HG03025 (cell line): ENCODE data around the gene MUC15.

Experiments used
- ATAC-seq: cut with Tn5 transposase; IDR thresholded peaks from one replicate; pipeline ENCODE4 v1.9.1; 2021; ENCODE audit warnings: mild to moderate bottlenecking, moderate library complexity; ENCODE audit not compliant: unreplicated experiment, low FRiP score

MUC15 gene

GRCh38 chr11:26578998-26579661 is 7.1 kb upstream of the MUC15 start:
- ATAC-seq: no peak

DNA sequence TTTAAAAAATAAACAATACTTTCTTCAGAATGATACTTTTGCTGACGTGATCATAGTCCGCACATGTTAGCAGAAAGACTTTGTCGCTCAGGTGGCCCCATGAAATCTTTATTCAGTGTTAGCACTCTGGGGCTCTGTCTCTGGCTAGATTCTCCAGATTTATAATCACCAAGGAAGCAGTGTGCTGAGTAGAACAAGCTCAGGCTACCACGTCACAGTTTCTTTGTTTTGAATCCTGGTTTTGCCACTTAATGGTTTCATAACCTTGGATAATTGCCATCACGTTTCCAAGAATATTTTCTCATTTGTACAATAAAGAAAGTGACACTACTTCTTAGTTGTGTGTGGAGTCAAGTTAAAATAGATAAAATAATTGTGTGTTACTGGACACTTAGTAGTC is 3.9 kb upstream of the MUC15 start:
- ATAC-seq: no peak

DNA sequence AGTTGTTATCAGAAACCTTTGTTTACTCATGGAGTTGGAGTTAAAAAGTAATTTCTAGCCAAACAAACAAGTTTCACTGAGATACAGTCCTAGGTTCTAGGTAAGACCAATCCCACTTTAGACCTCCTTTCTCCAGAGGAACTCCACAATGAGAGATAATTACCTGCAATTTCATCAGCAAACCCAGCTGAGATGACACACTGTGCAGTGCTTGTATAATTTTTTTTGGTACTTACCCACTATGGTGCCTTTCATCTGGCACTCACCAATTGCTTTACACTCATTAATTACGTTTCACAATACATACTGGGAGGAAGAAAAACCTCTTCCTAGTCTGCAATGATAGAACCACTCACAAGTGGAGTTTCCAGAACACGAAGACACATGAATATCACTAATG is 1.8 kb upstream of the MUC15 start:
- ATAC-seq: no peak

GRCh38 chr11:26572770-26573402 is 823 bp upstream of the MUC15 start:
- ATAC-seq: no peak

DNA sequence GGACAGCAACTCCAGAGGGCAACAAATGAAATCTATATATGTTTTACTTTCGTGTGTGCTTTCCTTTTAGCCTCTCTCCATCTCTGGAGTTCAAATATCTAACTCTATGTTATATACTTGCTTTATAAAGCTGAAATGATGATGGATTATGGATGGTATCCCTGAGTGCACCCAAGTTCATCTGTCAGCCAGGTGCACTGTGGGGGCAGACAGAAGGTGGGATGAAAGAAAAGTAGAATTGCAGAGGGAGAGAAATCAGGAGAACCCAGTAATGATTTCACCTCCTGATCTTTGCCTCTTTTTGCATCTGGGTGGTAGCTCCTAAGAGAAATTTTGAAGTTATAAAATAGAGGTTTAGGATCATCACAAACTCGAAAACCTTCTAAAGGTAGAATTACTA is 2.4 kb downstream of the MUC15 start:
- no peak for ATAC-seq

- ATAC-seq: no peak
Measured at GRCh38 chr11:26558190-26558589, 13.9 kb downstream of the MUC15 start.

DNA sequence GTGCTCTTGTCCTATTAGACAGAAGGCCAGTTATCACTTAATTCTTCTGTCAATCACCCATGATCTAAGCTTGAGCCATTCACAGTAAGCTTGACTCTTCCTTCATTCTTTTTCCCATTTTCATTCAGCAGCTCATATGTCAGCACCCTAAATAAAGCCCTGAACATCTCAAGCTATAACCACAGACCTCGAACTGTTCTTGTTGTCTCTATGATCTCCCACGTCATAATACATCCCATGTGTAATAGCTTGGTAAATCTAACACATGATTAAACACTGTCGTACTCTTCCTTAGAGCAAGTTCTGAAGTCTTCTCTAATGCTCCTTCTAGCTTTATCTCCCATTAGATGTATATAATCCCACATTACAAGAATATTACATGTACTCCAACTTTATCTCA is 14.4 kb downstream of the MUC15 start:
- ATAC-seq: no peak

DNA sequence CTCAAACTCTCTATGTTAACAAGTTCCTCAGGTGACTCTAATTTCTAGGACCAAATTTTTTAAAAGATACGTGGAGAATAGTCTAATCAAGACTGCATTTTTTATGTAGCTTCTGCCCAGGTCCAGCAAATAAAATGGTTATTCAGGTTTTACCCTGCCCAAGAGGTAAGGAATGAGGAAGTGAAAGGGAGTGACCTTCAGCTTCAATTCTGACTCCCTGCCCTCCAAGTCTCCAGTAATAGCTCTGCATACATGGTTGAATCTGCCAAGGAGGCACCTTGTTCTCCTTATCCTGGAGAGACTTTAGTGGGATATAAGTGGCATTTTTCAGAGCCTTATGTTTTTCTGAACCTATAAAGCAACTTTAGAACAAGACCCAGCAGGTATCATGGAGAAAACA is 15.5 kb downstream of the MUC15 start:
- no peak for ATAC-seq

DNA sequence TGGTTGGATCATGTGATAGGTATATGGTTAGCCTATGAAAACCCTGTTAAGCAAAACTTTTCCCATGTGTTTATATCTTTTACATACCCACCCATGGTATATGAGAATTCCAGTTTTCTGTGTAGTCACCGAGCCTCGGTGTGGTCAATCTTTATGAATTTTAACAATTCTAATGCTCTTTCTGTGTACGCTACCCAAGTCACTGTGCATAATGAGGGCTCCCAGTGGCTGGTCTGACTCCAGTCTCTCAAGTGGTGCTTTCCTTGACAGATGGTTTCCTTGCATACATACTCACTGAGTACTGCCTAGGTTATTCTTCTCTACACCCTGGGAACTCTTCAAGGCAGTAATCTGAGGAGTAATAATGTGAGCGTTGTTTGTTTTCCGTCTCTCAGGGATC is 17.6 kb downstream of the MUC15 start:
- no peak for ATAC-seq

DNA sequence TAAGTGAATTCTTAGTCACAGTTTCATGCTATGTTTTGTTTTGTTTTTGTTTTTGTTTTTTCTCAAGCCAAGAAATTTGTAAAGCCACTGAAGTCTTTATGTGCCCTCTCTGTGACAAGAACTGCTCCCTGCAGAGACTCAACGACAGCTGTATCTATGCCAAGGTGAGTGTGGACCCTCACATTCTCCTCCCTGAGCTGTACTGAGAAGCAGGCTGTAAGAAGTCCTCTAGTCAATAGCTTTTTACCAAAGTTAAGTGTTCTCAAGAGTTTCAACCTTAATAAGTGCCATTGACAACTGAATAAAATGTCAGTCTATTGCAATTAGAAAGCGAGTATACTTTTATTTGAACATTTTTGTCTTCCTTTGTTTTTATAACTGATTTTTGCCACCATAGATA is 18.9 kb downstream of the MUC15 start:
- no peak for ATAC-seq

- ATAC-seq: no peak
Measured at GRCh38 chr11:26551186-26551801, 20.8 kb downstream of the MUC15 start.

GRCh38 chr11:26550022-26550421 is 22.0 kb downstream of the MUC15 start:
- no peak for ATAC-seq

GRCh38 chr11:26549176-26549575 is 22.9 kb downstream of the MUC15 start:
- no peak for ATAC-seq

DNA sequence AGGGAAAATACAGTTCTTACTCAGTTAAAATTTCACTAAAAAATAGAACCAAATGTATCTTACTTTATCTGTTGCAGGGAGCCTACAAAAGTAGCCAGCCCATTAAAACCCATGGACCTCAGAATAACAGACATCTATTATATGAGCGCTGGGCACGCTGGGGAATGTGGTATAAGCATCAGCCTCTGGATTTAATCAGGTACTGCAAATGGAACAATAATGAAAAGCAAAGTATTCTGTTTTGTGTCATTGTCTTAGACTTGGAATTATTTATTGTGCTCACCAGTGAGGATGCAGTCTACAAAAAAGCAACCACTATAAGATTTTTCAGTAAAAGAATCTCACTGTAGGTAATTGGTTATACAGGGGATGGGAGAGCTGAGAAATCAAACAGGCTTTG is 30.2 kb downstream of the MUC15 start:
- ATAC-seq: no peak

DNA sequence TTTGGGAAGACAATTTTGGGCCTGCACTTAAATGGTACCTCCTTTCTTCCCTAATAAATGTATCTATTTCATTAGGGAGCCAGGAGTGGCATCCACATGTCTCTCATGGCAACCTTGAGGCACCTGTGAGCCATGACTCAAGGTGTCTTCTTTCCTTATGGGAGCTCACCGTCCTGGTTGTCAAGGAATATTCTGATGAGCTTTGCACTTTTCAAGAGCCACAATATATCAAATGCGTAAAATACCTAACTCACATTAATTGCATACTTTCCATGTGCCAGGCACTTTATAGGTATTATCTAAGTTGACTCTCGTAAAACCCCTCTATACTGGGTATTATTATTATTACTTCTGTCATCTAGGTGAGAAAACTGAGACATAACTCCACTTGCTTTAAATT is 32.5 kb downstream of the MUC15 start:
- no peak for ATAC-seq

DNA sequence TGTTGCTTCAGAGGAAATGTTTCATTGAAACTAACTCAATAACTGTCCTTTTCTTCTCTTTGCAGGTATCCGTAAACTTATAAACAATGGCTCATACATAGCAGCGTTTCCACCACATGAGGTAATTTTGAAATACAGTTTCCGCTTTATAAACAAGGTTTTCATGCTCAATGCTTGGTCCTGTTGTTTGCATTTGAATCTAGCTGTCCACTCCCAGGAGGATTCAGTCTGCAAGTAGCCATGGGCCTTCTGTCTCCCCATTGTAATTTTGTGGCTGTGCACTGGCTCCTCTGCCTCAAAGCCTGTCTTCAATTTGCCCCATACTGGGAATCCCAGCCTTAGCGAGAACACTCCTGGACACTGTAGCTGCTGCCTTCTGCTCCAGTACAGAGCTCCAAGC is 34.7 kb downstream of the MUC15 start:
- no peak for ATAC-seq

DNA sequence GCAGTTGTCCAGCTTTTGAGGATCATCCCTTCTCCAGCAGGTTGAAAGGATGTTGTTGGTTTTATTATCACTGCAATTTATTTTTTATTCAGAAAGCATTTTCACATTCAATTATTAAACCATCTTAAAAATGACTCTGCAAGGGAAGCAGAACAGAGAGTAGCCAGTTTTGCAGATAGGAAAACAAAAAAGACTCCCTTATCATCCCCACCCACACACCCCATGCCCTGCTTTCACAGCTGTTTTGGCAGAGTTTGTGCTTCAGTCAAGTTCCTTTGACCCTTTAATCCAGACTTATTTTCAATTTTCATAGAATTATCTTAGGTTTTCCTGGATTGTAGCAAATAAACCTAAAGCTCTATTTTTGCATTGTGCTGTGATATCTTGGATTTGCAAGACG is 44.4 kb downstream of the MUC15 start:
- no peak for ATAC-seq

DNA sequence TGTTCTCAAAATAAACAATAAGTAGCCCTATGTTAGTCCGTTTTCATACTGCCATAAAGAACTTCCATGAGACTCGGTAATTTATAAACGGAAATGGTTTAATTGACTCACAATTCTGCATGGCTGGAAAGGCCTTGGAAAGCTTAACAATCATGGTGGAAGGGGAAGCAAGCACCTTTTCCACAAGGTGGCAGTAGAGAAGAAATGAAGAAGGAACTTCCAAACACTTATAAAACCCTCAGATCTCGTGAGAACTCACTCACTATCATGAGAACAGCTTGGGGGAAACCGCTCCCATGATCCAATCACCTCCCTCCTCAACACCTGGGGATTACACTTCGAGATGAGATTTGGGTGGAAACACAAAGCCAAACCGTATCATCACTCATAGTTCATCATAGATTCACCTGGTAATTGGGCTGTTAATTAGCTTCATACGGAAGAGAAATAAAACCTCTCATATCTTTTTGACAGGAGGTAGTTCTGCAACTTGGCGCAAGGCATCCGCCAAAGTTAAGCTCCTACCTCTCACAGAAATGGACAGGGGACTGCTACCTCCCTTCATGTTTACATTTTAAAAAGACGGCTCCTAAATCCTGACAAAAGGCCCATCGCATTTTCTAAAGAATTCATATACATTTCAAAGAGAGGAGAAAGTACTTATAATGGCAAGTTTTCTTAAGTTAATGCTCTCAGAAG is 49.0 kb downstream of the MUC15 start:
- no peak for ATAC-seq

- ATAC-seq: no peak
Measured at GRCh38 chr11:26519469-26519868, 52.6 kb downstream of the MUC15 start.

- no peak for ATAC-seq
Measured at GRCh38 chr11:26512196-26512595, 59.9 kb downstream of the MUC15 start.

GRCh38 chr11:26510756-26511155 is 61.3 kb downstream of the MUC15 start:
- ATAC-seq: no peak

GRCh38 chr11:26510164-26510563 is 61.9 kb downstream of the MUC15 start:
- ATAC-seq: no peak
